Muscle layer of duodenum (tissue), 2 donors: ENCODE data around the gene GSTP1.
"Not testable (repeated sequence)": the region's sequence is repeated elsewhere in the genome, so short reads cannot be mapped to it uniquely, and the experiment has no call there.

Experiments
- H3K27ac ChIP-seq: one replicate; pipeline ENCODE4 v1.7.0; 2013; ENCODE audit warnings: mild to moderate bottlenecking, low read length
- H3K27me3 ChIP-seq: one replicate; pipeline ENCODE4 v1.7.0; 2013; ENCODE audit warnings: low read depth, mild to moderate bottlenecking, control low read depth, low read length
- H3K36me3 ChIP-seq, 2 donors: one replicate each; pipeline ENCODE4 v1.7.0; 2013; ENCODE audit warnings: low read length in 2 of 2, control low read depth in 1 of 2, mild to moderate bottlenecking in 1 of 2; ENCODE audit not compliant: insufficient read depth in 2 of 2, control insufficient read depth in 1 of 2
- H3K4me1 ChIP-seq, 2 donors: one replicate each; pipeline ENCODE4 v1.7.0; 2013; ENCODE audit warnings: low read length in 2 of 2, mild to moderate bottlenecking in 2 of 2, control low read depth in 1 of 2, moderate library complexity in 1 of 2; ENCODE audit not compliant: insufficient read depth in 2 of 2, control insufficient read depth in 1 of 2
- H3K4me3 ChIP-seq, 2 donors: one replicate each; pipeline ENCODE4 v1.7.0; 2013; ENCODE audit warnings: low read length in 2 of 2, low read depth in 1 of 2, mild to moderate bottlenecking in 1 of 2
- H3K9me3 ChIP-seq, 2 donors: one replicate each; pipeline ENCODE4 v1.7.0; 2013; ENCODE audit warnings: low read length in 2 of 2, control low read depth in 1 of 2, mild to moderate bottlenecking in 1 of 2; ENCODE audit not compliant: control insufficient read depth in 1 of 2
- donor health status: healthy.

GSTP1 gene

GRCh38 chr11:67600324-67601029 lies 16.9 kb downstream of the GSTP1 start:
- H3K36me3 ChIP-seq = no peaks in the 10 kb centered on the region
- H3K9me3 ChIP-seq = no peaks in the 10 kb centered on the region
- no peaks in the 10 kb centered on the region for H3K27me3 ChIP-seq
- no peak overlapping the region for H3K4me3 ChIP-seq
- no peak overlapping the region for H3K27ac ChIP-seq
- no peaks in the 10 kb centered on the region for H3K4me1 ChIP-seq

DNA sequence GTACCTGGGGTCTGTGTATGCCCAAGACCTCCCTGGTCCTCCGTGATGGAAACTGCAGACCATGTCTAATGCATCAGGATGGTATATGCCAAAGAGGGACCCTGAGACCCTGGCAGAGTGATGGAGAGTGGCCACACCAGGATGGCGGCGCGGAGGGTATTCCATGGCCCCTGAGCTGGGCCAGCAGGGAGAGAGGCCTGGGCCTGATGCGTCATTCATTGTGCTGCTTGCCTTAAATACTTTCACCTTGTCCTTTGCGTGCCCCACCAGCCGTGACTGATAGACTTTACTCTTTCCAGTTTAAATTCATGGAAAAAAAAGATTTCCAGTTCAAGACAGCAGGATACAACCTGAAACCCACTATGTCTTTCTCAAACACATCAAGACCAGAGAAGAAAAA lies 17.5 kb downstream of the GSTP1 start:
- Histone ChIP-seq H3K27me3 (no peaks in the 10 kb centered on the region), H3K4me3 (no peak overlapping the region), H3K4me1 (peaks cover 0 to 3% of the 10 kb centered on the region in 2 donors), H3K27ac (no peak overlapping the region), H3K9me3 (no peaks in the 10 kb centered on the region), H3K36me3 (no peaks in the 10 kb centered on the region)

DNA sequence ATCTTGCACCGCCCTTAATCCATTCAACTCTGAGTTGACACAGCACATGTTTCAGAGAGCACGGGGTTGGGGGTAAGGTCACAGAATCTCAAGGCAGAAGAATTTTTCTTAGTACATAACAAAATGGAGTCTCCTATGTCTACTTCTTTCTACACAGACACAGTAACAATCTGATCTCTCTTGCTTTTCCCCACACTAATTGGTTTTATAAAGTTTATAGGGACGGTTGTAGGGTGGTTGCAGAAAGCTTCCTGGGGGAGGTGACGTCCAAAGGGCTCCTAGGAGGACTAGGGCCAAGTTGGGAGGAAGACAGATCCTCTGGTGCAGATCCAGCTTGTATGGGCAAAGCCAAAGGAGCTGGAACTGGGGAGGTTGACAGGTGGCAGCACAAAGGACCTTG lies 20.5 kb downstream of the GSTP1 start:
- not testable (repeated sequence) for H3K36me3 ChIP-seq, H3K27me3 ChIP-seq, H3K4me3 ChIP-seq, H3K27ac ChIP-seq, H3K9me3 ChIP-seq
- peaks cover 6 to 20% of the 10 kb centered on the region in 2 donors for H3K4me1 ChIP-seq

- H3K4me1 ChIP-seq = peaks cover 6 to 20% of the 10 kb centered on the region in 2 donors
- H3K4me3 ChIP-seq = no peak overlapping the region
- H3K9me3 ChIP-seq = no peaks in the 10 kb centered on the region
- peaks cover 14% of the 10 kb centered on the region in 2 donors for H3K36me3 ChIP-seq
- H3K27me3 ChIP-seq = no peaks in the 10 kb centered on the region
- no peak overlapping the region for H3K27ac ChIP-seq
Measured at GRCh38 chr11:67604815-67605214, 21.2 kb downstream of the GSTP1 start.

DNA sequence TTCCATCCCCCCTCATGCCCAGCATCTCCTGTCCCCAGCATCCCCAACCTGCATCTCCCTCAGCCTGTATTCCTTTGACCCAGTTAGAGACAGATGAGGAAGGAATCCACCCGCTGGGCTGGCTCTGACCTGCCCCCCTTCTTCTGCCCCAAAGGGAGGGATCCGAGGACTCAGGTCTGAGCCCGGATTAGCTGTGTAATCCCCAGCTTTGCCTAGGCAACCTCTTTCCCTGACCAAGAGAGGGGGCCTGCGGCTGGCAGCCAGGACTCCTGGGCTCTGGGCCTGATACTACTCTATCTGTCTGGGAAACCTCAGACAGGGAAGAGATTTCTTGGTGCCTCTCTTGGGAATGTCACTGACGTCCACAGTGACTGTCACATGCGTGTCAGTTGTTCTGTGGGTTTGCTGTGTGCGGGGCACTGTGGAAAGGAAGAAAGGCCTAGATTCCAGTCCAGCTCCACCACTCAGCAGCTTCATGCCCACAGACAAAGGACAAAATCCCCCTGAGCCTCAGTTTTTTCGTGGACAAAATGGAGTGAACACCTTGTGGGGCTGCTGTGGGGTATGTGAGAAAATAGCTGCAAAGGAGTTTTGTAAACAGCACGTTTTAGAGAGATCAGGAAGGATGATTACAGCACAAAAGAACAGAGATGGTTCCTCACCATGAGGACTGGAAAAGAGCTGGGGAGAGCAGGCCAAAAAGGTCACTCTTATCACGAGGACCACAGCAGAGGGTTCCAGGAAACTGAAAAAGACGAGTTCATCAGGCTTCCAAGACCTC lies 21.8 kb downstream of the GSTP1 start:
- Histone ChIP-seq H3K27me3 (no peaks in the 10 kb centered on the region), H3K4me3 (no peak overlapping the region)

DNA sequence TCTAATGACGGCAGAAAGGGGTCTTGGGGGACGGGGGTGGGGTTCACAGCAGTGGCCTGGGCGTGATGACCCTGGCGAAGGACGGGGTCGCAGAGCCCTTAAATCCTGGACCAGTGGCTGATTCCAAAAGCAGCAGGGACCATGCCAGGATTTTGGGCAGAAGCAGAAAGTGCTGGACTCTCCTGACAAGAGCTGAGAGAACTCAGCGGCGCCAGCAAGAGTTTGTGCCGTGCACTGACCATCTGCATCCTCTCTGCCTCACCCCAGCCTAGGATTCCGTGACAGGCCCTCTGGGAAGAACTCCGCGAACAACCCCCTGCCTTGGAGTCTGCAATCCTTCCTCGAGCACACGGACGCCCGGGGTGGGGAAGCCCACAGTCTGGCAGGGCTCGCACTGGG lies 22.5 kb downstream of the GSTP1 start:
- H3K36me3 ChIP-seq = peaks cover 18 to 25% of the 10 kb centered on the region in 2 donors
- H3K27ac ChIP-seq = peak overlapping the region; percentile 16
- H3K27me3 ChIP-seq = no peaks in the 10 kb centered on the region

More for the DNA sequence above, 21.8 kb downstream of the GSTP1 start:
- Histone ChIP-seq H3K4me1 (peaks cover 6 to 20% of the 10 kb centered on the region in 2 donors), H3K36me3 (peaks cover 14 to 19% of the 10 kb centered on the region in 2 donors), H3K9me3 (no peaks in the 10 kb centered on the region), H3K27ac (no peak overlapping the region)

DNA sequence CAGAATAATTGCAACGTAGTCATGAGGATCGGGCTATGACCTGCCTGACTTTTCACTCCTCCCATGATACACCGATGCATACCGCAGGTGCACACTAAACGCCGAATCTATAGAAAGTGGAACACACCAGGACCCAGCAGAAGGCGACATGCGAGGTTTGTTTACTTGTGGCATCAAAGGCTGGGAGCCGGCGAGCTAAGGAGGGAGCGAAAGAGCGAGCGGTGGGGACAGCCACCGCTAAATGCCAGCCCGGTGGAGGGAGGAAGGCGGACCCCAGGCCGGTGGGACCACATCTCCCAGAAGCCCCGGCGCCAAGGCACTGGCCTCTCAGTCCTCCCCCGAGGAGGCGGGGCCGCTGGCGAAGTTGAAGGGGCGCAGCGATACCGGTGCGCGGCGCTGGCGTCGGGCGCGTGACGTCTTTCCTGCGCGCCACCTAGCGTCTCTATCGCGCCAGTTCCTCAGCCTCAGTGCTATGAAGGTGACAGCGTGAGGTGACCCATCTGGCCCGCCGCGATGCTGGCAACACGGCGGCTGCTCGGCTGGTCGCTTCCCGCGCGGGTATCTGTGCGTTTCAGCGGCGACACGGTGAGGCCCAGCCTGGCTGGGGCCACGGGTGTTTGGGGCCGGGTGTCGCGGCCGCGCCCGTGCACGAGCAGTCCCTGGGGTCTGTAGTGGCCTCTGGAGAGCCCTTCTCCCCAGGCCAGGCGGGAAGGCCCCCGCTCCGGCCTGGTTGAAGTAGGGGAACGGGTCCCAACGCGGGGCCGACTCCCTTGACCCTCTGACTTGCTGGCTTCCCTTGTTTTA lies 23.1 kb downstream of the GSTP1 start, which contains the start of gene NDUFV1:
TSS of gene NDUFV1 (plus strand) at position 445 of the 804 bp plus-strand sequence. CDS start at position 514, 69 bp downstream.
- Histone ChIP-seq H3K4me1 (peaks cover 6 to 20% of the 10 kb centered on the region in 2 donors), H3K27me3 (no peaks in the 10 kb centered on the region), H3K4me3 (peak within 1 kb of the TSS; percentile 93 to 98), H3K36me3 (peaks cover 18 to 31% of the 10 kb centered on the region in 2 donors), H3K27ac (peak within 1 kb of the TSS; percentile 84), H3K9me3 (no peaks in the 10 kb centered on the region)

More for the DNA sequence above, 22.5 kb downstream of the GSTP1 start:
- Histone ChIP-seq H3K4me1 (peaks cover 6 to 20% of the 10 kb centered on the region in 2 donors), H3K9me3 (no peaks in the 10 kb centered on the region), H3K4me3 (peak overlapping the region; percentile 93 to 98)

DNA sequence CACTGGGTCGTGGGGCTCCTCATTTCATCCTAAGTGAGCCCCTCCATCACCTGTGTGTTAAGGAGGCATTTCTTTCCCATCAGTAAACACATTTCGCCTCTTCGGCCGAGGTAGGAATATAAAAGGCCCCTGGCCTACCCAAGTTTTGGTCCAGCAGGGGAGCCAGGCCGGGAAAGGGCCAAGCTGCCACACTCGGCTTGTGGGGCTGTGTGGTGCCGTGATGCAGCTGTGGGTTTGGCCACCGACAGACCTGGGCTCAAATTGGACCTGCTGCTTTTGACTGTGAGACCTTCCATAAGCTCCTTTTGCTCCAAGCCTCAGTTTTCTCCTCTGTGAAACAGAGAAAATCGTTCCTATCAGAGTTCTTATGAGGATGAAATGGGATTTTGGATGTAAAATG lies 23.9 kb downstream of the GSTP1 start:
- H3K9me3 ChIP-seq = no peaks in the 10 kb centered on the region
- H3K4me3 ChIP-seq = peak overlapping the region; percentile 93 to 98
- H3K27me3 ChIP-seq = no peaks in the 10 kb centered on the region
- H3K27ac ChIP-seq = peak overlapping the region; percentile 84
- peaks cover 6 to 20% of the 10 kb centered on the region in 2 donors for H3K4me1 ChIP-seq
- H3K36me3 ChIP-seq = peaks cover 18 to 40% of the 10 kb centered on the region in 2 donors

DNA sequence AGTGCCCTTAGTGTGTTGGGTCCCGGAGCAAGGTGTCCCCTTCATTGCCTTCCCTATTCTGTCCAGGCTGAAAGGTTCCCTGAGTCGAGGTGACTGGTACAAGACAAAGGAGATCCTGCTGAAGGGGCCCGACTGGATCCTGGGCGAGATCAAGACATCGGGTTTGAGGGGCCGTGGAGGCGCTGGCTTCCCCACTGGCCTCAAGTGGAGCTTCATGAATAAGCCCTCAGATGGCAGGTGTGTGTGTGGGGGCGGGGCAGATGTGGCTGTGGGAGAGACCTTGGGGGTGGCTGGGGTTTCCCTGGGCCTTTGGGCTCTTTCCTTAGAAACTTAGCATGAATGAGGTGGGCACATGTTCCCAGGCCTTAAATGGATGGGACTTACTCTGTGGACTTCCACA lies 24.9 kb downstream of the GSTP1 start:
- no peaks in the 10 kb centered on the region for H3K9me3 ChIP-seq
- peaks cover 6 to 20% of the 10 kb centered on the region in 2 donors for H3K4me1 ChIP-seq
- H3K27ac ChIP-seq = no peak overlapping the region
- peaks cover 18 to 47% of the 10 kb centered on the region in 2 donors for H3K36me3 ChIP-seq
- no peaks in the 10 kb centered on the region for H3K27me3 ChIP-seq
- no peak overlapping the region for H3K4me3 ChIP-seq

DNA sequence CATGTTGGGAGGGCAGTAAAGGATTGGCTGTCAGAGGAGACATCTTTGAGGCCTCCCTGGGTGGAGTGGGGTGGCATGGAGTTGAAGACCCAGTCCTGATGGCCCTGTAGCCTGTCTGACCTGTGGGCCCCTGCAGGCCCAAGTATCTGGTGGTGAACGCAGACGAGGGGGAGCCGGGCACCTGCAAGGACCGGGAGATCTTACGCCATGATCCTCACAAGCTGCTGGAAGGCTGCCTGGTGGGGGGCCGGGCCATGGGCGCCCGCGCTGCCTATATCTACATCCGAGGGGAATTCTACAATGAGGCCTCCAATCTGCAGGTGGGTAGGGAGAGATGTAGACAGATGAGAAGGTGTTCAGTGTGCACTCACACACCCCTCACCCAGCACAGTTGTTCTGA lies 25.7 kb downstream of the GSTP1 start:
- Histone ChIP-seq H3K27ac (no peak overlapping the region), H3K4me1 (peaks cover 9 to 28% of the 10 kb centered on the region in 2 donors), H3K9me3 (no peaks in the 10 kb centered on the region), H3K36me3 (peaks cover 18 to 47% of the 10 kb centered on the region in 2 donors), H3K4me3 (no peak overlapping the region), H3K27me3 (no peaks in the 10 kb centered on the region)
